ENCODE results near the gene LIMS1.
"Not testable (repeated sequence)": the region's sequence is repeated elsewhere in the genome, so short reads cannot be mapped to it uniquely, and the experiment has no call there.

LIMS1 gene

DNA sequence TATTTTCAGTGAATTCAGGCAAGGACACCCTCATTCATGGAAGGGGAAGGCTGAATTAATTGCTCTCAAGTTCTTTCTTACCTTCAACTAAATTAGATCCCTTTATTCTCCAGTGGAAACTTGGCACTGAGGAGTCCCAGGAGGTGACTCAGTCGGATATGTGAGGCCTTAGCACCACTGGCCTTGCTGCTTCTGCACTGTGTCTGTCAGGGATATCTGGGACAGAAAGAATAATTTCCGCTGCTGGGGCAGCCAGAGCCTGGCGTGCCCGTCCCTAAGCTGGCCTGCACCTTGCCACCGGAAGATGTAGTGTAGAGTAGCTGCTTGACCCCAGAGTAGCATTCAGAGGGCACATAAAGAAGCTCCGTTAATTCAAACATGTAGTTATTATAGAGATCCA, 53.4 kb downstream of the LIMS1 start:
- DNase-seq (ENCODE audit: low spot score), result no peak

GRCh38 chr2:108588070-108588668, 53.9 kb downstream of the LIMS1 start:
- DNase-seq (ENCODE audit: low spot score), result no peak

GRCh38 chr2:108589372-108589771, 55.1 kb downstream of the LIMS1 start:
- DNase-seq (ENCODE audit: low spot score), result no peak

DNA sequence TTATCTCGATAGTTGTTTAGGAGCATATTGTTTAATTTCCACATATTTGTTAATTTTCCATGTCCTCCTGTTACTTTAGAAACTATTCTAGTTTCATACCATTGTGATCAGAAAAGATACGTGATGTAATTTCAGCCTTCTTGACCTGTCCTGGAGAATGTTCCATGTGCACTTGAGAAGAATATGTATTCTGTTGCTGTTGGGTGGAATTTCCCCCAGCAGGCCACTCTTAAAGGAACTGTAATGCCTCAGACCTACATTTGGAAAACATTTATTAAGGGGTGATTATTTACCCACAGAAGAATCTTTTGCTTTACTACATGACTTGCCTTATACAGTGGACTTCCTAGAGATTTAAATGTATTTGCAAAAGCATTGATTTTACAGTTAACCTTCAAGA, 55.5 kb downstream of the LIMS1 start:
- no peak for DNase-seq (ENCODE audit: low spot score)

- no peak for DNase-seq (ENCODE audit: low spot score)
These were observed 56.9 kb downstream of the LIMS1 start for GRCh38 chr2:108591163-108591562.

DNA sequence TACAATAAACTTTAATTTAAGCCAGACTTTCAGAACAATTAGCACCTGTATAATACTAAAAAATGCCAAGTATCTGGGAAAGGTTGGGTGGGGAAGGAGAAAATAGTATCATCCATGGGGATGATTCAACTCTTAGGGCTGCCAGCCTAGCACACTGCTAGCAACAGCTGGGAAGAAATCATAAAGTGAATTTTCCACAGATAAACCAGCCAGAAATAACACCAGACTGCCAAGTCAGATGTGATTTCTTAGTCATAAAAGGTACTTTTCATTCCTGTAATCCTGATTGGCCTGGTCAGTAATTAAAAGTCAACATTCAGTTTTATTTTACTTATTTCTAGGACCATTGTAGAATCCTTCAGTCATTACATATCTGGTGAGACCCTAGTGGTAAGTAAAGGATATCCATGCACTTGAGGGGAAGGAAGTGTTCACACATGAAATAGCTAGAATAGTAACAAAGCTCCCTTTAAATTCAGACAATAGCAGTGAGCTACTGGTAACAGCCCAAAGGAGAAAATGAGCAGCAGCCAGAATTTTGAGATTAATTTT, 59.4 kb downstream of the LIMS1 start:
- DNase-seq (ENCODE audit: low spot score), result no peak

- DNase-seq (ENCODE audit: low spot score), result no peak
These were observed 60.1 kb downstream of the LIMS1 start for GRCh38 chr2:108594132-108594981.

DNA sequence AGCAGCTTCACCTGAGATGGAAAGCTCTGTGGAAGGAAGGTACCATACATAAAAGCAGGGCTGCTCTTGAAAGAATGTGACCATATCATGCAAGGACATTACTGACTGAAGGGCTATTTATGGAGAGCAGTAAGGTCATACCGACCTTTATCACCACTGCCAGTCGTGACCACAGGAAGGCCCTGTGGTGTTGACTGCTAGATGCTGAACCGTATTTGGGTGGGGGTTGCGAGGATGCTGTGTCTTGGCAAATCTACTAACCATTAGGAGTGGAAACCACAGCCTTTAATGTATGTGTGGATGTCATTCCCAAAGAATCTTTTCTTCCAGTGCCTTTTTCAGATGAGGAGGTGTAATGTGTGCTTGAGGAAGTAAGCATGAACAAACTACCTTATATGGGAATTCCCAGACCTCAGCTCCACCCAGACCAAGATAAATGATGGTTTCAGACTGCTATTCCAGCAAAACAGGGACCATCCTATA, 60.8 kb downstream of the LIMS1 start:
- DNase-seq (ENCODE audit: low spot score), result no peak

DNA sequence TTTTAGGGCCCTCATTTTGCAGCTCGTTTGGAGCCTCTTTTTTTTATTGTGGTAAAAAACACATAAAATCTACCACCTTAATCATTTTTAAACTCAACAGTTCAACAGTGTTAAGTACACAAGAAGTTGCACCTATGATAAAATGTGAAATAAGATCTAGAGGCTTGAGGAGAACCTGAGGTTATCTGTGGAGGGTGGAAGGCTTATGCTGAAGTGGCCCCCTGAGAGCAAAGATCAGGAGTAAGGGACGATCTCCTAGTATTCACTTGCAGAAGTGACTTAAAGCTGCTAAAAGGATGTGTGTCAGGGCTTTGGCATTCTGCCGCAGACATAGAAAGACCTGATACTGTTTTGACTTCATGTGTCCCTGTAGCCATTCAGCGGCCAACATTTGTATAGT, 61.5 kb downstream of the LIMS1 start:
- DNase-seq (ENCODE audit: low spot score), result not testable (repeated sequence)

- peak; percentile 31 for DNase-seq (ENCODE audit: low spot score)
These were observed 63.0 kb downstream of the LIMS1 start for GRCh38 chr2:108597105-108597744.

- not testable (repeated sequence) for DNase-seq (ENCODE audit: low spot score)
These were observed 66.9 kb downstream of the LIMS1 start for GRCh38 chr2:108601199-108601598.

DNA sequence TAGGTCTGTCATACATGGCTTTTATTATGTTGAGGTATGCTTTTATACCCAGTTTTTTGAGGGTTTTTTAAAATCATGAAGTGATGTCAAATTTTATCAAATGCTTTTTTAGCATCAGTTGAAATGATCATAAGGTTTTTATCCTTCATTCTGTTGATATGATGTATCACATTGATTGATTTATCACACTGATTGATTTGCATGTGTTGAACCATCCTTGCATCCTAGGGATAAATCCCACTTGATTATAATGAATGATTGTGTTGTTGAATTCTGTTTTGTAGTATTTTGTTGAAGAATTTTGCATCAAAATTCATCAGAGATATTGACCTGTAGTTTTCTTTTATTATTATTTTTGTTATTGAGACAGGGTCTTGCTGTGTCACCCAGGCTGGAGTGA, 68.2 kb downstream of the LIMS1 start:
- no peak for DNase-seq (ENCODE audit: low spot score)

DNA sequence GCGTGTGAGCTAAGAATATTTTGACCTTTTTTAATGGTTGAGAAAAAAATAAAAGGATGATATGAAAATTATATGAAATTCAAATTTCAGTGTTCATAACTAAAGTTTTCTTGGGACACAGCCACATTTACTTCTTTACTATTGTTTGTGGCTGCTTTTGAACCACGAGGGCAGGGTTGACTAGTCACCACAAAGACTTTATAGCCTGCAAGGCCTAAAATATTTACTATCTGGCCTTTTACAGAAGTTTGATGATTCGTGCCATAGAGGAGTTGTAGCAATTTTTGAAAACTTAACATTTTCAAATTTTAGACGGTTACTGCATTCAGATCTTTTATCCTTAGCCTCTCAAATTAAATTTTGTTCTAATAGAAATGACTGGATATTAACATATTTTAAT, 69.9 kb downstream of the LIMS1 start:
- DNase-seq (ENCODE audit: low spot score), result no peak

GRCh38 chr2:108605947-108606346, 71.7 kb downstream of the LIMS1 start:
- DNase-seq (ENCODE audit: low spot score), result no peak

DNA sequence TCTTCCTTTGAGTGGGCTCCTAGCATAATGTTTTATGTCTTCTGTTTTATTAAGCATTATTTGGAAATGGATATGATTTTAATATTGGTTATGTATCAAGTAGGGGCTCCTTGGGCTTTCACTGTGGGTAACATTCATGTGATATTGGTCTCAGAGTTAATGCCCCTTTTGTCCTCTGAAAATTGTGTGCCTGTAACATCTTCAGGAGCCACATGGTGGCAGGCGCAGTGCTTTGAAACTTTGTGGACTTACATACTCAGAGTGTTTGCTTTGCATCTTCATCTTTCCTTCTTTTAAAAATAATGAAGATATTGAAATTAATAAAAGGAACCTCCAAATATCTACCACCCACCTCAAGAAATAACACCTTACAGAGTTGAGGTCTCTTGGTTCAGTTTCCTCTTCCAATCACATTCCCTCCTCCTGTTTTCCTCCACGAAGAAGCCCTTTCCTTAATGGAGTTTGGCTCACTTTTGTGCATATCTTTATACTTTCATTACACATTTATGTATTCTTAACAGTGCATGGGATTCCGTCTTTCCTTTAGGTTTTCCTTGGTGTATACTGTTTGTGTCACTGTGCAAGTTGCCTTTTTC, 73.5 kb downstream of the LIMS1 start:
- peak; percentile 41 for DNase-seq (ENCODE audit: low spot score)

- no peak for DNase-seq (ENCODE audit: low spot score)
These were observed 76.8 kb downstream of the LIMS1 start for GRCh38 chr2:108611021-108611420.

DNA sequence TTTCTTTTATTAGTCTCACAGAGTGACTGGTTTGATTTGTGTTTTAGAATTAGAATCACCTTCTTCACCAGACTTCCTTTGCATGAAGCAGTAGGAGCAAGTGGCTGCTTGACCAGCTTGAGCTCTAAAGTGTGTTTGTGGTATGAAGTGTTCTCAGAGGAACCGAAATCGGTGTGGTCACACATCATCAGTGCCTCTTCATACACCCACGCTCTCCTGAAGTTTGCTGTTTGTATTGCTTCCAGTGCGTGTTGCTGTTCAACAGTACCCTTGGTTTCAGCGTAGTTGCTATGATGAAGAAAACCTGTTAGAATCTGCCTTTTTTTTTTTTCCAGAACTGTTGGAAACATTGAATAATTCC, 77.9 kb downstream of the LIMS1 start:
- no peak for DNase-seq (ENCODE audit: low spot score)

DNA sequence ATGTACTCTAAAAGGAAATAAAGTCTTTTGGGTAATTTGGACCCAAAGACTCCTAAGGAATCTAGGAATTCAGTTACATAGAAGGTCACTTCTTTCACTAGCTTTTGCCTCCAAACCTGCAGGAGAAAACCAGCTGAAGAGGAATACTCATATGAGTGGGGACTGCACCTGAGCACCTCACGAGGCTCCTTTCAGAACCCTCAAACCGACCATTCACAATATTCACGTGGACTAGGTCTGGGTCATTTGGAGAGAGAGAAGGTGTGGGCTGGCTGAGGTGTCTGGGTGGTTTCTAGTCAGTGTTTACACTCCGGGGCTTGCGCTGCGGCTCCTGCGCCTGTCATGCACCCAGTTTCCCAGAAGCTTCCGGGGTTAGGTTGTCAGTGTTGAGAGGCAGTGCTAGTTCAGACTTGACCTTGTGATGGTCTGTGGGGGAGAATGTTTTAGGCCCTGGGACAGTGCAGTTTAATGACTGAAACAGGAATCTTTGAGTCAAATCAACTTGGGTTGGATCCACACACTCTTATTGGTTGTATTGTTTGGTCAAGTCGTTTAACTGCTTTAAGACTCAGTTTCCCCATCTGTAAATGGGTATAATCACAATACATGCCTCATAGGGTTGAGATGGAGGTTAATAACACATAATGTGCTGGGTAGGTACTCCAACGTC, 78.4 kb downstream of the LIMS1 start:
- no peak for DNase-seq (ENCODE audit: low spot score)

DNA sequence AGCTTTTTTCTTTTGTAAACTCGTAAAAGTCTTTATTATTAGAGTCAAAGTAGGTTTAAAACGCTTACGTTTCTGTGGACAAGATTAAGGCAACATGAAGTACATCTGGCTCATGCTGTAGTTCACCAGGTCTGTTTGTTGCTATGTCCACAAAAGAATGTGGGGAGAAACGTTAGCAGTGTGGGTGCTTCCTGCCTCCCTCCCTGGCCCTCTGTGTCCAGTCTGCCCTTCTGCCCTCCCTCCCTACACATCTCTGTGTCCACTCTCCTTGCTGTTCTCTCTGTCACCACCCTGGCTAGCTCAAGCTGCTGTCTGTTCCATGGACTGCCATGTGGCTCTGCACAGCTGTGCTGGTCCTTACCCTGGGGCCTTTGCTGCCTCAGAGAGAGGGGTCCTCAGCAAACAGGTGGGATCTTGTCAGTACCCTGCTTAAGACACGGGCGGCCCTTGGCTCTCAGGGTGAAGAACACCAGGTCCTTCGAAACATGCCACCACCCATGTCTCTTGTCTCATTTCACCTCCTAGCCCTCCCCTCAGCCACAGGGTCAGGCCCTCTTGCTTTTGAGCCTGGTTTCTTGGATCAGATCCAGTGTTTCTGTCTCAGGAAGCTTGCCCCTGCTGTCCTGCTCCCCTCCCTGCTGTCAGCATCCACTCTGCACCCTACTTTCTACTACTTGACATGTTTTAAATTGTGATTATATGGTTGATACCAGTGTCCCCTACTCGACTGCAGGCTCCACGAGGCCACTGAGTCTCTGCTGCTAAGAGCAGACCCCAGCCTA, 79.2 kb downstream of the LIMS1 start:
- DNase-seq (ENCODE audit: low spot score), result no peak

DNA sequence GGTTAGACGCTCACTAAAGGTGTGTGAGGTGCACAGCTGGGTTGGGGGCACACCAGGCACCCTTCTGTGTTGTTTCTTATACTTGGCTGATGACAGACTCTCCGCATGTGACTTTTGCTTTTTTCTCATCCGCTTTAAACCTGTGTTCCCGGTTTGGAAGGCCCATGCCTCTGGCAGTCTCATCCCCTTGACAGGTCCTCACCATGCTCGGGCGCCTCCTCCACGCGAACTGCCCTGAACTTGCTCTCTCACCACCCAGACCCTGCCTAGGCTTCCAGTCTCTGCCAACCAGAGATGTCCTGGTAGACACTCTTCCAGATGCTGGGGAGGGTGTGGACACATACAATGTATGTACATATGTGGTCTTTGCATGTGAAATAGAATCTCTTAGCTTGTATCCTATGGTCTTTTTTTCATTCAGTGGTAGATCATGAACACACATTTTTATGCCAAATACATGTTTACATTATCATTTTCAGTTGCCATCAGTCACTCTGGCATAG, 79.8 kb downstream of the LIMS1 start:
- no peak for DNase-seq (ENCODE audit: low spot score)

DNA sequence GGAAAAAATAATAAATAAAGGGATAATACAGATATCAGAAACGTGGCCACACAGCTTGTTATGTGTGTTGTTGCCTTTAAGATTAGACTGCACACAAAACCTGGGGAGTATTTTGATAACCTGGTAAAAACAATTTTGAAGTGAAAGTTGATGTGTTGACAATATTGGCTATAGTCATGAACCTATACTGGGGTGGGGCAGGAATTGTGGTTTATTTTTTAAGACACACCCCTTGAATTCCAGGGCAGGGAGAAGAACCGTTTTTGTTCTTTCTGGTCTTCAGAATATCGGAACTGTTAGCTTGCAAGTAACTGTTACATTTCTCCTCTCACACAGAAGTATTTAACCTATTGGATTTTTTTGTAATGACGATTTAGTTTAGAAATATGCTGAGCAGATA, 80.4 kb downstream of the LIMS1 start:
- no peak for DNase-seq (ENCODE audit: low spot score)
